GM03348 (cell line): ENCODE data around the gene LRP1.

ENCODE experiments used
- DNase-seq: peaks from one replicate; pipeline ENCODE4 v3.0.0; 2012; ENCODE audit warnings: low spot score

Gene LRP1

DNA sequence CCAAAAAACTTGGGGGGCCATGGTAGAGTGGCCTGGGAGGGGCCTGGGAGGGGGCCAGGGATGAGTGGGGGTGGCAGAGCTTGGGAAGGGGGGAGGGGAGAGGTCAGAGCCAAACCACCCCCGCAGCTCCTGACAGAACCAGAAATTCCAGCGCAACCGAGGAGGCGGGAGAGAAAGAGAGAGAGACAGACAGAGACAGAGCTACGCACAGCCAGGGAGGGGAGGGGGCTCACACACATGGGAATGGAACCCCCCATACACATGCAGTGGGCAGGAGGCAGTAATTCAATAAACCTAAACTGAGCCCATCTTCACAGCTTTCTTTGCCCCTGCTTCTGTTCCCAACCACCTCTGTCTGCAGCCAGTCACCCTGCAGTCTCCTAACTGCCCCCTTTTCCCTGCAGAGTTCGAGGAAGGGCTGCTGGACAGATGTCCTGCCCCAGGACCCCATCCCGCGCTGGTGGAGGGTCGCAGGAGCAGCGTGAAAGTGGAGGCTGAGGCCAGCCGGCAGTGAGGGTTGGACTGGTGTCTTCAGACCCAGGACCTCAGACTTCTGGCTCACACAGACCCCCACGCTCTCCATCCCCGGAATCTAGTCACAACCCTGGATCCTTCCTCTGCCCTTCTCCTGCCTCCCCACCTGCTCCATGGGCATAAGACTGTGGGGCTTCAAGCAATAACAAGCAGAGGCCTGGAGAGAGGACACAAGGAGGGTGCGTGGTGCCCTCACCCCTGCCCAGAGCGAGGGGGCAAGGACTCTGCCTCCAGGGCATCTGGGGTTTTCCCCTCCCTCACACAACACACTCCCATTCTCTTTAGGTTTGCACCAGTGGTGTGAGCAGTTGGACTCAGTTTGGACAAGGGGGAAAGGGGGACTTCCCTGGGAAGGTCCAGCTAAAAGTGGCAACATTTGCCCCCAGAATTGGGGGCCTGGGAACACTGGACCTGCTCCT, 33.8 kb upstream of the LRP1 start:
- DNase-seq, result no peak

DNA sequence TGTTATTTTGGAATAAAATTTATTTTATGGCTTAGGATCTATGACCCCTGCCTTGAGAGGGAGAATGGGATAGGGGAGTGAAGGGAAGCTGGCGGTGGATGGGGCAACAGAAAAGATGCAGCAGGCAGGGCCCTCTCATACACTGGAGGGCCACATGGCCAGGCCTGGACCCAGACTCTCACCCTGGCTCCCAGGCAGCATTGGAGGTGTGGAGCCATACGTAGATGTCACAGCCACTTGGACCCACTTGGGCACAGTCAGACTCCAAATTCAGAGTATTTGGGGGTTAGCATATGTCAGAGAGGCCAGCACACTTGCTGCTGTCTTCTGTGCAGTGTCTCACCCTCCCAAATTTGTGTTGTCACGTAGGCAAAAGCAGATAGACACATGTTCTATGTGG, 32.8 kb upstream of the LRP1 start:
- DNase-seq, result no peak

DNA sequence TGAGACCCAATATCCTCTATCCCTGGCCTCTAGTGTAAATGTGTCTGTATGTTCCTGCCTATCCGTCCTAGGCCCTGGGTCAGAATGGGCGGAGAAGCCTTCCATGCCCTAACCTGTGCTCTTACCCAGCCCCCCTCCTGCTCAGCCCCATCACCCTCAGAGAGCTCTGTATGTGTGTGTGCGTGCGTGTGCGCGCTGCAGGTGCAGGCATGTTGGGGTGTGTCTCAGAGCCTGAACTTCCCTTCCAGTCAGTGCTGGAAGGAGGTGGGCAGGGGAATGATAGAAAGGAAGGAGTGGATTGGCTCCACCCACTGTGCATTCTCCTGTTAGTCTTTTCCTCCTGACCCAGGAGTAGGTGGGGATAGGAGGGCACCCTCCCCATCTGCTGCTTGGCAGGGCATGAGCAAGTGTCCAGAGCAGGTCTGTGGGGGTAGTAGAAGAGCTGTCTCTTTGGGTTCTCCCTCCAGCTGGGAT, 32.1 kb upstream of the LRP1 start:
- DNase-seq, result no peak

DNA sequence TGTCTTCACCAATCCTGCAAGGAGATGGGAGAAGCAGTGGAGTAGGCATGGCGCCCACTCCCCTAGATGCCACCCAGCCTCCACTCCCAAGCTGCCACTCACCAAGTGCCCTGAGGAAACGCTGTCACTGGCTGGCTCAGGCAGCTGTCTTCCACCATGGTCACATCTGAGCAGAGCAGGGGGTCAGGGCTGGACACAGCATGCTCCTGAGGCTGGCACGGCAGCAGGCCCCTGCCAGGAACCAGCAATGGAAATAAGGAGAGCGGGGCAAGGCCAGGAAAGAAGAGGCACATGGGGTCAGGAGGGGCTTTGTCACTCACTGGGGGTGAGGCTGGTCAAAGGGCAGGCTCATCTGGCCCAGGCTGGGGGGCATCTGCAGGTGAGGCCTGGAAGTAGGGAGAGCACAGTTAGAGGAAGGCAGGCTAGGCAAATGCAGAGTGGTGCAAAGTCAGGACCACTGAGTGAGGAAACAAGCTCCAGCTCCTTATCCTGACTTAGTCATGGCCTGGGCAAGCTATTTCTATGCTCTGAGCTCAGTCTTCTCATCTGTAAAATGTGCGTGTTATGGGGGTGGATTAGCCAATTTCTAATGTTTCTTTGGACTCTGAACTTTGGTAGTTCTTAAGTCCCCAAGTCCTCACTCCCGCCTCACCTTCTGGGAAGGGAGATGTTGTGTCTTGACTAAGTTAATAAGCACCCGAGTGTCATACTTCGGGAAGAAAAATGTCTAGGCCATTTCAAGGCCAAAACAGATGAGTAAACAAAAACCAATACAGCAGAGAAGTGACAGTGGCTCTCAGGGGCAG, 31.3 kb upstream of the LRP1 start:
- DNase-seq, result no peak

DNA sequence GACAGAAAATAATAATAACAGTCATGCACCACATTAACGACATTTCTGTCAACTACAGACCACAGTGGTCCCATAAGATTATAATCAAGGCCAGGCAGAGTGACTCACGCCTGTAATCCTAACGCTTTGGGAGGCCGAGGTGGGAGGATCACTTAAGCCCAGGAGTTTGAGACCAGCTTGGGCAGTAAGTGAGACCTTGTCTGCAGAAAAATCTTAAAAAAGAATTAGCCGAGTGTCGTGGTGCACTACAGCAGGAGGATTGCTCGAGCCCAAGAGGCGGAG, 30.8 kb upstream of the LRP1 start:
- no peak for DNase-seq

DNA sequence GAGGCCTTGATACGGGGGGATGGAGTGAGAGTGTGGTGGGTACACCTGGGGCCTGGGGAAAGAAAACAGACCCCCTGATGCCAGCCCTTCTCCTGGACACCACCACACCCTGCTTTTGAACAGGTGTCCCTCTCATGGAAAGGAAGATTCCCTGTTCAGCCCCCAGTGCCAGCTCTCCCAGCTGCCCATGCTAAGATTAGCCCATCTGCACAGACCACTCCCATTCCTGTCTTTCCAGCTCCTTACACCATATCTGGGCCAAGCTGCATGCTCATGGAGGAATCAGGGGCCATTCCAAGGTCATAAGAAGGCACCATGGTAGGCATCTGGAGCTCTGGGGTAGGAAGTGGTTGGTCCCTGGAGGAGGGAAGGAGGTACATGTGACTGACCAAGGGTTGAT, 29.7 kb upstream of the LRP1 start:
- no peak for DNase-seq

DNA sequence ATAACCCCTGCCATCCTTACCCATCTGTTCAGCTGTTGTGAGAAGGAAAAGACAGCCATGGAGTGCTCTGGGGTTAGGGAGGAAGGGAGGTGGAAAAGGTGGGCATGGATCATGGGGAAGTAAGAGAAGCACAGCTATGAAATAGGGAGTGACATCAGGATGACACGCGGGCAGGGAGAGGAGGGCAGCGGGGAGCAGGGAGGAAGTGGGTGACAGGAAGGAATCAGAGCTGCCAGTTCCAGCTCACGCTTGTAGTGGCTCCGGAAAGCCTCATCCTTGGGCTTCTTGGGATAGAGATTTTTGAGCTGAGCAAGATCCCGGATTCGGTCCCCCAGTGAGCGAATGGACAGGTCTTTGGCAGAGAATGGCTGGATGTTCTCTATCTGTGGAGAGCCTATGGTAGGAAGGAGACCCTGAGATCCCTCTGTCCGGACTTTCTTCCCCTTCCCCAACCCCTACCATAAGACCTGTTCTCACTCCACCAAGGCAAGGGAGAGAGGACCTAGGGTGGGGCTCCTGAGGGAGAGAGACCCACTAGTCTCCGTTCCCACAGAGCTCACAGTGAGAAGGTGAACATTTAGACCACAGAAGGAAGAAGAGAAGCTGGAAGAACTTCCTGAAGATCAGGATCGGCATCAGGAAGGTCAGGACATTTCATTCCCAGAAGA, 29.1 kb upstream of the LRP1 start:
- DNase-seq, result no peak

DNA sequence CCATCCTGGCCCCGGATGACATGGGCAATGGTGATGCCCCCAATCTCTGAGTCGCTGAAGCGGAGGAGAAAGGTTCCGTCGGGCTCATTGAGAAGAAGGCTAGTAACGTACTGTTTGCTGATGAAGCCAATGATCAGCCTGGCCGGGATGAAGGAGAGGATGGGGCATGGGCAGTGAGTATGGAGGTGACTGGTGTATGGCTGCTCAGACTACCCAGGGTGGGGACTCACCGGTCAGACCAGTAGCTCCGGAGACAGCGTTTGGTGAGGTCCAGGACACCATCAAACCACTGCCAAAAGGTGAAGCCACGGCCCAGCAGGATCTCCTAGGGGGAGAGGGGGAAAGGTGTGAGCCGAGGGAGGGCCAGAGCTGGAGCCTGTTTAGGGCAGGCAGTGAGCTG, 28.5 kb upstream of the LRP1 start:
- DNase-seq, result no peak

DNA sequence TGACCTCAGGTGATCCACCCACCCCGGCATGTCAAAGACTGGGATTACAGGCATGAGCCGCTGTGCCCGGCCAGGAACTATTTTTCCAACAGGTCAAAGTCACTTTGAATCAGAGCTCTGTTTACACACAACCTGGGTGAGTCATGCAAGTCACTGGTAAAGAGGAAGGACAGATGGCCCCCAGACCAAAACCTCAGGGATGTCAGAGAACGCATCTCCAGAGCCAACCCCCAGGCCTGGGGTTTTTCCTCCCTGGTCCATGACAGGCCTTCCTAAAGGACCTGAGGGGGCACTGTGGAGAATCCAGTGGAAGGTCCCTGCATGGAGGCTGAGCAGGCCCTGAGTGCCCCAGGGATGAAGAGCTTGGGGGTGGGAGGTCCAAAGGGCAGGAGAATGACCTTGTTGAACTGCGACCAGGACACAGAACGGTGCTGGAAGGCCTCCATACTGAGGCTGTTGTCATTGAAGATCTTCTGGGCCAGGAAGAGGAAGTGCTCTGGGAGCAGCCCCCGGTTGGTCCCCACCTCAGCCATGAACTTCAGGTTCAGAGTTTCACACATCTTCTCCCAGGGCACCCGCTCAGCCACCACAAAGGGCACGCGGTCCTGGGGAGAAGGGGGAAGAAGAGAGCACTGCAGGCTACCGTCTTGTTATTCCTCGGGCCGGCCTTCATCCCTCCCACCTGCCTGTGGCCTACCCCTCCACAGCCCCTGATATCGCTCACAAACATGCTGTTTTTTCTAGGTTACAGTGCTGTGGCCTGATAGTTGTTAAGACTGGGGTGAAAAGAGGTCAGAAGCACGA, 26.2 kb upstream of the LRP1 start:
- no peak for DNase-seq

DNA sequence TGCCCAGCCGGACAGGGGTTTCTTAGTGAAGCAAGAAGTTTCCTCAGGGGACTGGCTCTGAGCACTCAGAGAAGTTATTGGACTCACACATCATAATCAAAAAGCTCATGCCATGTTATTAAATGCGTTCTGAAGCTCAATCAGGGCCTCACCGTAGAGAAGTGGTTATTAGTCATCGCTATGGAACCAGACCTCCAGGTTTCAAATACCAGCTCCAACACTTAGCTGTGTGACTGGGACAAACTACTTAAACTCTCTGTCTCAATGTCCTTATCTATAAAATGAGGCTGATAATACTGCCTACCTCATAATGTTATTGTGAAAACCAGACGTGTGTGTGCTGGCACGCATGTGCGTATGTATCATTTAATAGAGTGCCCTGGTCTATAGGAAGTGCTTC, 24.4 kb upstream of the LRP1 start:
- no peak for DNase-seq

DNA sequence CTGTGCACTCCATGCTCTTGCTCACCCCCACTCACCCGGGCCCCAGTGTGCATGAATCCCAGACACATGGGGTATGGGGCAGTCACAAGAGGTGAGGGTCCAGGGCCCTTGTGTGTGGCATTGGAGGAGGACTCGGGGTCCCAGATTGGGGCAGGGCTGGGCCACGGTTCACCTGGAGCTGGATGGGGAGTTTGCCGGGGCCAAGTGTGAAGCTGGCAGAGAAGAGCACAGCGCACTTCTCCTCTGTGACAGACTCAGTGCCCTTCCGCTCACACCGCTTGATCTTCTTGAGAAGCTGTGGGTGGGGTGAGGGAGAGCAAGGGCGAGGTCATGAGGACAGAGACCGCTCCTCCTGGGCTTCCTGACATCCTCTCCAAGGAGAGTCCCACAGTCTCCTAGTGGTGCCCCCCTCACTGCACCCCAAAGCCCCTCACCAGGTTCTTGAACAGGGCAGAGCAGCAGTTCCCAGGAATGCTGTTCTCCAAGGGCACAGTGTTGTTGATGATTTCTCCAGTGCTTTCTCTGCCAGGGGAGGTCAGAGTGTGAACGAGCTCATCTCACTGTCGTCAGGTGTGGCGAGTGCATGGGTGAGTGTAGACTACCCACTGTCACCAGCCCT, 23.9 kb upstream of the LRP1 start:
- DNase-seq, result no peak

DNA sequence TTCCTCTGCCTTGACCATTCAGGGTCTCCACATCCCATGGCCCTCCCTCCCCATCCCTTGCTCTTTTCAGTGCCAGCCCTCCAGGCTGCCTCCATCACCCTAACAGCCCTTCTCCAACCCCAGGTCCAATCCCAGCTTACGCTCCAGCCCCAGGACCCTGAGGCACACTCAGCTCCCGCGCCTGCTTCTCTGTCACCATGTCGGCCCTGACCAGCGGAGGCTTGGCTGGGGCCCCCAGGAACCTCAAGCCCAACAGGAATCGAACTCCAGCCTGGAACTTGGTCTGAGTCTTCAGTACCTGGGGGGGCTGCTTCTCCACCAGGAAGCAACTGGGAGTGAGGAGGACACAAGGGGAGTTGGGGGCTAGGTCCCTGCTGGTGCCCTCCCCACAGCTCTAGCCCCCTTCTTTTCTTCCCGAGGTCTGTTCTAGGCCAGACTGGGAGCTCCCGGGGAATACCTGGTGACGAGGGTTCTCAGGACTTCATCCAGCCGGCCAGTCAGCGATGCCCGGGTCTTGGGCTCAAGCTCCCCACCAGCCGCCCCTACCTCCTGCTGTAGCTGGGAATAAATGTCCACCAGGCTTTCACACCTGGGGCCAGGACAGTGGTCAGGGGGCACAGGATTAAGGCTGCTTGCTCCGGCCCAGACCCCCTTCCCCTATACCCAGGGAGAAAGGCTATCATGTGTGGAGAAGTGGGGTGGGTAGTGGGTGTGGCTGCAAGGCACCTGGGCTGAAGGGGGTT, 23.1 kb upstream of the LRP1 start:
- DNase-seq, result no peak

DNA sequence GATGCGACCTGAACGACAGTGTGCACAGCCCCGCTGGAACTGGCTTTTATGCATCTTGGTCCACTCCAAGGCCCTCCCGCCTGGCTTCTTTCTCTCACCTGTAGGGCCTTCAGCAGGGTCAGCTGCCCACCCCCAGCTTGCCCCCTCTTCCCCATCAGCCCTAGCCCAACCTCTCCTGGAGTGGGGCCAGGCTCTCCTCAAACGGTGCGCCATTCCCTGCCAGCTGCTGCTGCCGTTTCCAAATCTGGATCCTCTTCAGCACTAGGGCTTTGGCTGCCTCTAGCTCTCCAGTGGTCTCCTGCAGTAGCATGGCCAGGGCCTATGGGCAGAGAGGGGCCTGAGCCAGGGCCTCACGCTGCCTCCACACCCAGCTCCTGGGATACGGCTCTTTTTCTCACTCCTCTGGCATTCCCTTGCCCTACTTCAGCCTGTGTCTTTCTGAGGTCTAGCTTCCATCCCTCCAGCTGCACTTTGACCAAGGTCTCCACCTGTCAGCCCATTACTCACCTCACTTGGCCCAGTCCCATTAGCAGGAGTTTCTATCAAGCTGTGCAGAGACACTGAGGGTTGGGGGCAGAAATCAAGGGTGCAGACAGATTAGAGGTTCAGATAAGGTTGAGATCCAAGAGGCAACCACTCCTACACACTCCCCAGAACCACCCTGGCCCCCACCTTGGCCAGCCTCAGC, 22.1 kb upstream of the LRP1 start:
- DNase-seq, result no peak

DNA sequence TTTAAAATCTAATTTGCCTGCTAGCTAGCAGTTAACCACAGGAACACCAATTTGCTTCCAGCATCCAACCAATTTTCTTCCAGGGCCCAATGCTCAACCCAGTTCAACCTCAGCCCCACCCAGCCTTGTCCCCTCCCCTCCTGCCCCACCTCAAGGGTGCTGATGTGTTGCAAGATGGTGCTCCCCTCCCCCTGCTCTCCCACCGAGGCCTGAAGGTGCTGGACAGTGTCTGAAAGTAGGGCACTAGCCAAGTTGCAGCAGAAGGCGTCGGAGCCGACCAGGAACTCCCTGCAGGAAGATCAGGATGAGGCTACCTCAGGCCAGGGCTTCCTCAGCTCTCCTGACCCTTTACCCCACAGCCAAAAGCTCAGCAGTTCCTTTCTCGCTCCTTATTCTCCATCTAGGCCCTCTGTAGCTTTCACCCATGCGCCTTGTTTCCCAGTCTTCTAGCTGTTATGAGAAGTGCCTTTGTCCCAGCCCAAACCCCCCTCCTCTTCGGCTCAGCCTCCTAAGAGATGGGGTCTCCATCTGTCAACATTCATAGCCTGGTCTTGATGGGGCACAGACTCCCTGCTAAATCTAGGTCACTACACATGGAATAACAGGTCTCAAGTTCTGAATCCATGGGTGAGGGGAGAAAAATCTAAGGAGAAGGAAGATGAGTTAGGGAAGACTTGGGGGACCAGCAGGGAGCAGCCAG, 20.7 kb upstream of the LRP1 start:
- DNase-seq, result no peak

DNA sequence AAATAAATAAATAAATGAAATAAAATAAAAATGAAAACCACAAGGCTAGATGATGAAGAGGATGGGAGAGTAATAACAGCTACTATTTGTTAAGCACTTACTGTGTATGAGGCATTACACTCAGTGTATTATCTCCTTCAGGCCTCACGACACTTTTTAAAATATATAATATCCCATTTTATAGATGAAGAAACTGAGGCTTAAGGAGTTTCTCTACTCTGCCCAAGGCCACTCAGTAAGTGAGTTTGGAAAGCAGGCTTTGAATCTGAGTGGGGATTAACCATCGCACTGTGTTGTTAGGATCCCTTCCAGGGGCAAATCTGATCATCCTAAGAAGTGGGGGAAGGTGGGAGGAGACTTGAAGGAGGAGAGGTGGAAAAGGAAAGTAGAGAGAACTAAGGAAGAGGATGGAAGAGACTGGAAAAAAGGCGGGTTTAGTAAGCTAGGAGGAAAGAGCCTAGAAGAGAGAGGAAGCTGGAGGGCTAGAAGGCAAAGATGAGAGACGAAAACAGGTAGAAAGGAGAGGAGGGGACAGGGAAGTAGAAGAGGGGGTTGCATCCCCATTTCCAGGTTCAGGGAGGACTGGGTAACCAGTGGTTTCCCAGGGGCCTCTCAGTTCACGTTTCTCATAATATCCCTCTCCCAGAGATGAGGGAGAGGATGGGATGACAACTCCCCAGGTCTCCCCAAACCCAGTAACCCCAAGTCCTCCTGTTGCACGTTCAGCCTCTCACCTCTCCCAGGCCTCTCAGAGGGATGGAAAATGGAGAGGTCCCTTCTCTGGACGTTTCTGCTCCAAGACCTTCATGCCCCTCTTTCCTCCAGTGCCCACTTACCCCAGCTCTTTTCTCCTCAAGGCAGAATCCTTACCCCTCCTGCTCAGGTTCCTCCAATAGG, 18.8 kb upstream of the LRP1 start:
- no peak for DNase-seq

DNA sequence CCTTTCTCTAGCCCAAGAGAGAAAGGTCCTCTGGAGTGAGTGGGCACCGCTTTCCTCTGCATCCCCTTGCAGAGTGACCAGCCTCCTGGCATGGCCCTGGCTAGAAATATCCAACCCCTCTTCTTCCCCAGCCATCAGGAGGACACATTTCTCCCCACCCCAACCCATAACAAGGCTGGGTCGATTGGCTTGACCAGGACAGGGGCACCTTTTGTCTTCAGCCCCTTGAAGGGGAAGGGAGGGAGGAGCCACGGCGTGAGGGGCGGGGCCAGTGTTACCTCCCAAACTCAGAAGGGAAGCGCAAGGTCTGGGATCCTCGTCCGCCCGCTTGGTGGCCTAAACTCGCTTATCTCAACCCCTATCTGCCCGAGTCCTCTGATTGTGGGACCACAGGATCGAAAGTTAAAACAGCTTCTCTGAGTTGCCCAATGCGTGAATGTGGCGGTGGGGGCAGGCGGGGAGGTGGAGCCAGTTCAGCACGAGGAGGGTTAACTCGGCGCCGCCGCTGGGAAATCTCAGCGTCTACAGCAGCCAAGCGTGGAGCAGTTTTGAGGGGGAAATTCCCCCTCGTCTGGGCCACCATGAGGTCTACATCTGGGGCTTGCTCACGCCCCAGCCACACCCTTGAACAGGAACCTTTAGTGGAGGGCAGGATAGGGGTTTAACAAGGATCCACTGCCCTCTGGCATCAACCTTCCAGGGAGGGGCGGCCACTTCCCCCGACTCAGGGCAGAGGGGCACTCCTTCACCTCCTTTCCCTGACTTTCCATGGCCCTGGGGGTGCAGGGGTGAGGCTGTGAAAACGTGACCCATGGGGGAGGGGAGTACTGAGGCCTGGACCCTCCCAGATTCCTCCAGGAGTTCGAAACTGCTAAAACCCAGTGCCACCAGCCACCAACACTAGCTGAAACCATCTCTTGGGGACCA, 17.9 kb upstream of the LRP1 start:
- peak; percentile 67 for DNase-seq

DNA sequence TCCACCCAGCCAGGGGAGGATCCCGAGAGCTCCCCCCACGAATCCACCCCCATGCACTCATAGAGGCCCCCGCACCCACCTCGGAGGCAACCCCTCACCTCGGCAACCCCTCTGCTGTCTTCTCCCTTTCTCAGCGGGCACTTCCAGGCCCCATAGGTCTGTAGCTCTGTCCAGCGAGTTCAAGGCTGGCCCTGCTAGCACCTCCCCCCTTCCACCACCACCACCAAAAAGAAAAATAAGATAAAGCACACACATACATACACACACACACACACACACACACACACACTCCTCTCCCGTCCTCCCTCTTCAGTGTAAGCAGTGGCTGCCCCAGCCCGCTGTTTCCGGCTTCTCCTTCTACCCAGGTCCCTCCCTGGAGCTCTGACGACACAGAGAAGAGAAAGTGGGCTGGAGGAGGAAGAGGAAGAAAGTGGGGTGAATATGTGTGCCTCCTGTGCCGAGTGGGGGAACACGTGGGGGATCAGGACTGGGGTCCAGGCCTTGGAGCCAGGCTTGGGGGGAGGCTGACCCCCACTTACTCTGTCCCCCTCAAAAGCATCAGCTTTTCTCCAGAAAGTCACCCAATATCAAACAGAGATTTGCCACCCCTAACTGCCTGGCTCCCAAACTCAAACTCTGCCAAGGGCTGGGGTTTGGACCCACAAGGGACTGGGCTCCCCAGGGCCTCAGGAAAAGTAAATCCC, 17.1 kb upstream of the LRP1 start, which contains the start of gene STAT6:
TSS of gene STAT6 (minus strand) at position 332 of the 704 bp plus-strand sequence. CDS start 3,084 bp downstream, outside the sequence.
- peak; percentile 79 for DNase-seq
